HepG2 (cell line): Measurements from ENCODE around the gene REG1B. TPM values are rescaled to one million over a fixed set of nuclear protein-coding genes. Genes with fewer than 3 reads are reported as not detected.

Experiments used
- ATAC-seq: fragments of 200-7000 bp; cut with Tn5 transposase; 3 replicates; pipeline ENCODE4 v1.9.1; 2020; ENCODE audit warnings: mild to moderate bottlenecking, moderate library complexity
- BruUV-seq: library from RNA; stranded (reverse); fragments of 400-500 nt; replicated peaks from 2 replicates; lab custom pipeline; 2021; lab: Mats Ljungman, UMichigan
- CTCF ChIA-PET: fragments of 300-600 bp; formaldehyde crosslinking; extraction: SDS; loops from one replicate; lab custom pipeline; 2021; ENCODE audit warnings: low total read pairs, inconsistent platforms, low intra/inter-chr PET ratio; lab: Yijun Ruan, JAX
- POLR2A ChIA-PET: fragments of 350-600 bp; sonication (Branson Sonifier 250); formaldehyde crosslinking; loops from one replicate; lab custom pipeline; 2020; ENCODE audit warnings: antibody characterized with exemption, inconsistent platforms; lab: Yijun Ruan, JAX
- DNase-seq: peaks from one replicate; pipeline ENCODE4 v3.0.0-alpha.2; 2015; ENCODE audit warnings: low spot score
- FAIRE-seq: peaks from 3 replicates; lab custom pipeline; 2011; peaks lifted over from hg19 to GRCh38; lab: Jason Lieb, UNC
- H2AFZ ChIP-seq: one replicate; pipeline ENCODE4 v1.6.1; 2011; ENCODE audit warnings: low read length, inconsistent platforms
- H3K27ac ChIP-seq: fragments of 300-600 bp; 3 replicates; pipeline ENCODE4 v1.8.0; 2011; ENCODE audit warnings: mixed run types, mild to moderate bottlenecking, mixed read lengths, low read length, inconsistent platforms; ENCODE audit not compliant: insufficient read depth; ENCODE audit errors: extremely low read length
- H3K27me3 ChIP-seq, 2 experiments: fragments of 200-600 bp in 1 of 2; 2 replicates in 1 of 2; 3 replicates in 1 of 2; pipeline versions ENCODE4 v1.6.0 to v1.8.0; 2011; ENCODE audit warnings: low read length in 2 of 2, mild to moderate bottlenecking in 2 of 2, moderate library complexity in 2 of 2, inconsistent platforms in 1 of 2; ENCODE audit not compliant: insufficient read depth in 2 of 2, control insufficient read depth in 1 of 2
- H3K36me3 ChIP-seq, 2 experiments: fragments of 200-600 bp in 1 of 2; replicated peaks in 1 of 2; 2 replicates in 1 of 2; 3 replicates in 1 of 2; pipeline versions ENCODE4 v1.5.1 to v1.8.0; 2011; ENCODE audit warnings: low read length in 2 of 2, inconsistent platforms in 1 of 2; ENCODE audit not compliant: insufficient read depth in 2 of 2, control insufficient read depth in 1 of 2
- H3K4me1 ChIP-seq: 2 replicates; pipeline ENCODE4 v1.5.1; 2012; ENCODE audit warnings: low read length, inconsistent platforms; ENCODE audit not compliant: insufficient read depth
- H3K4me2 ChIP-seq: 2 replicates; pipeline ENCODE4 v1.6.0; 2011; ENCODE audit warnings: low read depth, low read length, inconsistent platforms
- H3K4me3 ChIP-seq, 3 experiments: fragments of 200-600 bp in 1 of 3; sonication (generic), shearing (Covaris generic) in 1 of 3; replicated peaks in 1 of 3; 2 replicates each; pipeline ENCODE4 v1.5.1; 2011 to 2016; ENCODE audit warnings: low read length in 3 of 3, inconsistent platforms in 2 of 3, low read depth in 2 of 3, mild to moderate bottlenecking in 2 of 3, control low read depth in 1 of 3, mixed read lengths in 1 of 3; ENCODE audit not compliant: insufficient read depth in 1 of 3
- H3K79me2 ChIP-seq: one replicate; pipeline ENCODE4 v1.6.1; 2011; ENCODE audit warnings: low read length, inconsistent platforms; ENCODE audit not compliant: insufficient read depth
- H3K9ac ChIP-seq: 2 replicates; pipeline ENCODE4 v1.6.0; 2011; ENCODE audit warnings: mild to moderate bottlenecking, low read depth, low read length, inconsistent platforms; ENCODE audit not compliant: insufficient read depth
- H3K9me3 ChIP-seq: 2 replicates; pipeline ENCODE4 v1.5.1; 2012; ENCODE audit warnings: mild to moderate bottlenecking, low read length
- H4K20me1 ChIP-seq: 2 replicates; pipeline ENCODE4 v1.6.0; 2011; ENCODE audit warnings: inconsistent platforms, mild to moderate bottlenecking, low read length, moderate library complexity; ENCODE audit not compliant: insufficient read depth
- ELF1 ChIP-seq: sonication (generic); formaldehyde crosslinking; IDR thresholded peaks from 2 replicates; pipeline ENCODE4 v1.4.0; 2020; ENCODE audit warnings: missing genetic modification reagents
- MLLT10 ChIP-seq: sonication (generic); formaldehyde crosslinking; IDR thresholded peaks from 2 replicates; pipeline ENCODE4 v1.4.0; 2020; ENCODE audit warnings: missing genetic modification reagents
- ZNF891 ChIP-seq: sonication (generic); formaldehyde crosslinking; IDR thresholded peaks from 2 replicates; pipeline ENCODE4 v1.5.0; 2020; ENCODE audit warnings: mild to moderate bottlenecking, missing genetic modification reagents
- WGBS: methylation state at CpG from one replicate; pipeline ENCODE4 v1.1.6; 2017; ENCODE audit warnings: low lambda C conversion rate; 5-methylcytosine and 5-hydroxymethylcytosine counted together
- in situ Hi-C: cut with HindIII; loops from 2 replicates; pipeline ENCODE4 v1.10.0; 2017; ENCODE audit warnings: low pct_unique_long_range_greater_than_20kb; ENCODE audit not compliant: extremely low pct_ligation_motif_present
- intact Hi-C: fragments of 100-400 bp; cut with micrococcal nuclease; formaldehyde crosslinking; loops from one replicate; pipeline ENCODE4 v1.10.0; 2022; ENCODE audit not compliant: unreplicated experiment
- polyA plus RNA-seq, 8 experiments: library from polyadenylated mRNA; depleted of rRNA in 3 of 8; stranded (reverse) in 7 of 8; unstranded in 1 of 8; fragments of >200 nt; fragmentation: Illumina TruSeq in 4 of 8; extraction: Trizol in 4 of 8; gene quantifications; 2 replicates each; pipeline versions ENCODE4 v1.2.1 to v1.2.3, GENCODE V29; 2011 to 2016; ENCODE audit warnings: low read depth in 4 of 8, missing spikeins in 1 of 8, mixed read lengths in 1 of 8; ENCODE audit not compliant: insufficient read depth in 1 of 8
- total RNA-seq, 5 experiments: library from RNA; depleted of rRNA; stranded (reverse); fragments of >200 nt; fragmentation: Illumina TruSeq; extraction: Trizol; gene quantifications; 2 replicates each; pipeline ENCODE4 v1.2.3, GENCODE V29; 2016; ENCODE audit warnings: low read depth in 1 of 5
- TF ChIP-seq, protein P1 (sequence below): sonication (generic); formaldehyde crosslinking; conservative IDR thresholded peaks from 2 replicates; pipeline ENCODE4 v1.4.0; 2020; ENCODE audit warnings: mild to moderate bottlenecking, missing genetic modification reagents, moderate library complexity
- TF ChIP-seq, protein P2 (sequence below): sonication (generic); formaldehyde crosslinking; IDR thresholded peaks from 2 replicates; pipeline ENCODE4 v1.4.0; 2020; ENCODE audit warnings: mild to moderate bottlenecking, missing genetic modification reagents, borderline replicate concordance
- TF ChIP-seq, protein P3 (sequence below): IDR thresholded peaks from 2 replicates; pipeline ENCODE4 v1.6.1; 2016

REG1B gene
- total and polyA plus RNA-seq, 2 of the 13 experiments (the other 11 are each of a cell fraction or from before 2014, with no cell fraction given): not detected

DNA sequence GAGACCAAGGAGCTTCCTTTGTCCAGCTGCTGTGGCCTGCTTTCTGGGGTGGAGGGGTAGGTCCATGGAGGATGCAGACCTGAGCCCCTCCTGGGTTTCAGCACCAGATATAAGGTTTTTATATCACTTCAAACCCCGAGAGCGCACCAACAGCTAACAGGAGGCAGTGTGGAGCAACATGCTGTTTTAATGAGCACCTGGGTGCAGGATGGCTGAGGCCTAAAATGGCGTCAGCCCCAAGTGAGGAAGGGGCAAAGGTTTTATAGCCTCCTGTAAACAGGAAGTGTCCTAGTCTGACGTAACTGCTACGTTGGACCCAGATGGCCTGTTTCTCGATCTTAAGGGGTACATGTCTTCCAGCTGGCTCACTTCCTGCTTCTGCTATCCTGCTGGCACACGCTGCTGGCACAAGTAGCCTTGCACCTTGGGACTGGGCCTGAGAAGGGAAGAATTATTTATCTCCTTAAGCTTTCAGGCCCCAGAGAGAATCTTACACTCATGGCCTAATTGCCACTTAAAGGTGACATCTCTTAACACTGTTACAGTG is 11.4 kb upstream of the REG1B start (continued):
- TF ChIP-seq, protein P1, sequence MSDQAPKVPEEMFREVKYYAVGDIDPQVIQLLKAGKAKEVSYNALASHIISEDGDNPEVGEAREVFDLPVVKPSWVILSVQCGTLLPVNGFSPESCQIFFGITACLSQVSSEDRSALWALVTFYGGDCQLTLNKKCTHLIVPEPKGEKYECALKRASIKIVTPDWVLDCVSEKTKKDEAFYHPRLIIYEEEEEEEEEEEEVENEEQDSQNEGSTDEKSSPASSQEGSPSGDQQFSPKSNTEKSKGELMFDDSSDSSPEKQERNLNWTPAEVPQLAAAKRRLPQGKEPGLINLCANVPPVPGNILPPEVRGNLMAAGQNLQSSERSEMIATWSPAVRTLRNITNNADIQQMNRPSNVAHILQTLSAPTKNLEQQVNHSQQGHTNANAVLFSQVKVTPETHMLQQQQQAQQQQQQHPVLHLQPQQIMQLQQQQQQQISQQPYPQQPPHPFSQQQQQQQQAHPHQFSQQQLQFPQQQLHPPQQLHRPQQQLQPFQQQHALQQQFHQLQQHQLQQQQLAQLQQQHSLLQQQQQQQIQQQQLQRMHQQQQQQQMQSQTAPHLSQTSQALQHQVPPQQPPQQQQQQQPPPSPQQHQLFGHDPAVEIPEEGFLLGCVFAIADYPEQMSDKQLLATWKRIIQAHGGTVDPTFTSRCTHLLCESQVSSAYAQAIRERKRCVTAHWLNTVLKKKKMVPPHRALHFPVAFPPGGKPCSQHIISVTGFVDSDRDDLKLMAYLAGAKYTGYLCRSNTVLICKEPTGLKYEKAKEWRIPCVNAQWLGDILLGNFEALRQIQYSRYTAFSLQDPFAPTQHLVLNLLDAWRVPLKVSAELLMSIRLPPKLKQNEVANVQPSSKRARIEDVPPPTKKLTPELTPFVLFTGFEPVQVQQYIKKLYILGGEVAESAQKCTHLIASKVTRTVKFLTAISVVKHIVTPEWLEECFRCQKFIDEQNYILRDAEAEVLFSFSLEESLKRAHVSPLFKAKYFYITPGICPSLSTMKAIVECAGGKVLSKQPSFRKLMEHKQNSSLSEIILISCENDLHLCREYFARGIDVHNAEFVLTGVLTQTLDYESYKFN (CRISPR knock-in tag): no peak
- TF ChIP-seq, protein P2, sequence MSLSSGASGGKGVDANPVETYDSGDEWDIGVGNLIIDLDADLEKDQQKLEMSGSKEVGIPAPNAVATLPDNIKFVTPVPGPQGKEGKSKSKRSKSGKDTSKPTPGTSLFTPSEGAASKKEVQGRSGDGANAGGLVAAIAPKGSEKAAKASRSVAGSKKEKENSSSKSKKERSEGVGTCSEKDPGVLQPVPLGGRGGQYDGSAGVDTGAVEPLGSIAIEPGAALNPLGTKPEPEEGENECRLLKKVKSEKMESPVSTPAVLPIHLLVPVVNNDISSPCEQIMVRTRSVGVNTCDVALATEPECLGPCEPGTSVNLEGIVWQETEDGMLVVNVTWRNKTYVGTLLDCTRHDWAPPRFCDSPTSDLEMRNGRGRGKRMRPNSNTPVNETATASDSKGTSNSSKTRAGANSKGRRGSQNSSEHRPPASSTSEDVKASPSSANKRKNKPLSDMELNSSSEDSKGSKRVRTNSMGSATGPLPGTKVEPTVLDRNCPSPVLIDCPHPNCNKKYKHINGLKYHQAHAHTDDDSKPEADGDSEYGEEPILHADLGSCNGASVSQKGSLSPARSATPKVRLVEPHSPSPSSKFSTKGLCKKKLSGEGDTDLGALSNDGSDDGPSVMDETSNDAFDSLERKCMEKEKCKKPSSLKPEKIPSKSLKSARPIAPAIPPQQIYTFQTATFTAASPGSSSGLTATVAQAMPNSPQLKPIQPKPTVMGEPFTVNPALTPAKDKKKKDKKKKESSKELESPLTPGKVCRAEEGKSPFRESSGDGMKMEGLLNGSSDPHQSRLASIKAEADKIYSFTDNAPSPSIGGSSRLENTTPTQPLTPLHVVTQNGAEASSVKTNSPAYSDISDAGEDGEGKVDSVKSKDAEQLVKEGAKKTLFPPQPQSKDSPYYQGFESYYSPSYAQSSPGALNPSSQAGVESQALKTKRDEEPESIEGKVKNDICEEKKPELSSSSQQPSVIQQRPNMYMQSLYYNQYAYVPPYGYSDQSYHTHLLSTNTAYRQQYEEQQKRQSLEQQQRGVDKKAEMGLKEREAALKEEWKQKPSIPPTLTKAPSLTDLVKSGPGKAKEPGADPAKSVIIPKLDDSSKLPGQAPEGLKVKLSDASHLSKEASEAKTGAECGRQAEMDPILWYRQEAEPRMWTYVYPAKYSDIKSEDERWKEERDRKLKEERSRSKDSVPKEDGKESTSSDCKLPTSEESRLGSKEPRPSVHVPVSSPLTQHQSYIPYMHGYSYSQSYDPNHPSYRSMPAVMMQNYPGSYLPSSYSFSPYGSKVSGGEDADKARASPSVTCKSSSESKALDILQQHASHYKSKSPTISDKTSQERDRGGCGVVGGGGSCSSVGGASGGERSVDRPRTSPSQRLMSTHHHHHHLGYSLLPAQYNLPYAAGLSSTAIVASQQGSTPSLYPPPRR (CRISPR knock-in tag): no peak

DNA sequence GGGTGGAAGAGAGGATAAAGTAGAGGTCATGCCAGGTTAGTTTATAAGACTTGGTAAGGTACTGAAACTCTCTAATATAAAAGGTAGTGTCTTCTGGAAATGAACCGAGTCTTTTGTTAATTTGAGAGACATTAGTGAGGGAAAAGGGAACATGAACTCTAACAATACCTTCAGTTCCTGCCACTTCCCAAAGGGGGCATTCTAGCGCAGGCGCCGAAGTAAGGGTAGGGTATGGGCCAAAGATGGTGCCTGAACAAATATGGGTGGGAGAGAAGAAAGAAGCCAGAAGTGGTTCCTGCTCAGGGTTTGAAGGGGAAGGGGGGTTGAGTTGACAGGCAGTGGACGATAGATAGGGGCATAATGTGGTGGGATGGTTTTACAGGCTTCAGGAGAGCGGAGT is 10.1 kb upstream of the REG1B start:
- no peak for ATAC-seq
- TF ChIP-seq ELF1 (CRISPR knock-in tag): no peak
- no peak for TF ChIP-seq MLLT10
- no peak for TF ChIP-seq ZNF891 (CRISPR knock-in tag)
- TF ChIP-seq, protein P3, sequence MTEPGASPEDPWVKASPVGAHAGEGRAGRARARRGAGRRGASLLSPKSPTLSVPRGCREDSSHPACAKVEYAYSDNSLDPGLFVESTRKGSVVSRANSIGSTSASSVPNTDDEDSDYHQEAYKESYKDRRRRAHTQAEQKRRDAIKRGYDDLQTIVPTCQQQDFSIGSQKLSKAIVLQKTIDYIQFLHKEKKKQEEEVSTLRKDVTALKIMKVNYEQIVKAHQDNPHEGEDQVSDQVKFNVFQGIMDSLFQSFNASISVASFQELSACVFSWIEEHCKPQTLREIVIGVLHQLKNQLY (CRISPR knock-in tag): no peak
- Histone ChIP-seq H3K9me3 (peaks cover 10% of the 10 kb centered on the region), H3K4me1 (no peaks in the 10 kb centered on the region), H3K79me2 (no peaks in the 10 kb centered on the region), H2AFZ (no peak overlapping the region), H3K9ac (no peak overlapping the region), H3K4me2 (no peak overlapping the region), H3K36me3 (no peaks in the 10 kb centered on the region), H3K27ac (no peak overlapping the region), H4K20me1 (no peaks in the 10 kb centered on the region), H3K27me3 (peaks cover 0 to 22% of the 10 kb centered on the region in 2 experiments; a peak in 3 of 5 replicates), H3K4me3 (no peak overlapping the region)
- intact Hi-C loops: no loop called here
- BruUV-seq: no TSS peak
- no peak for FAIRE-seq
- ChIA-PET CTCF (no interaction called here), POLR2A (no interaction called here)
- 23% methylated on average over 6 of the region's 6 CpGs for WGBS
- DNase-seq: no peak
- in situ Hi-C loops: no loop called here
